ENCODE data around the gene PRDX2.

Gene PRDX2

DNA sequence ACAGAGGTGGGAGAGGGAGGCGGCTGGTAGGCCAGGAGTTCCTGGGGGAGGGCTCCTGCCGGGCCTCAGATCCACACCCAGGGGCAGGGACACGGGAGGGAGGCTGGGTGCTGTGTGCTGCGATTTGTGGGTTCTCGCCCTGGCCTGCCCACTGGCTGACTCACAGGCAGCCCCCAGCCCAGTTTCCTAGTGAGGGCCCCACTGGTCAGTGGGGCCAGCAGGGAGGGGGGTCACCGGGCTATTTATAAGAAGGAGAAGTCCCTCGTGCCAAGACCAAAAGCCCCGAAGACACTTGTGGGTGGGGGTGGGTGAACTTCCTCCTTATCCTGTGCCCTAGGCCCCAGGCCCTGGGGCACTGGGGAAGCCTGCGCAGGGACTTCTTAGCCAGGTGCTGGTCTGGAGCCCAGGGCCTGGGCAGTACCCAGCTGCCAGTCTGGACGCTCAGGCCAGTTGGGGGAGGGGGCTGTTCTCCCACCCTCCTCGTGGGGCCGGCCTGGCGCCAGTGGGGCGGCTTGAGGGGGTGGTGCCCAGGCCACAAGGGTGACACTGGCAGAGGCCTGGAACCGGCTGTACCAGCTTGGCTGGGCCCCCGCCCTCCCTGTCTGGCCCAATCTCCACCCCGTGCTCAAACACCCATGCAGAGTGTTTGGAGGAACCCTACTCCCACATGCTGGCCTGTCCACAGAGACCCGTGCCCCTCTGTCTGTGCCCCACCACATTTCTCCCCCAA, 15.3 kb downstream of the PRDX2 start:
- TF ChIP-seq, protein P1, sequence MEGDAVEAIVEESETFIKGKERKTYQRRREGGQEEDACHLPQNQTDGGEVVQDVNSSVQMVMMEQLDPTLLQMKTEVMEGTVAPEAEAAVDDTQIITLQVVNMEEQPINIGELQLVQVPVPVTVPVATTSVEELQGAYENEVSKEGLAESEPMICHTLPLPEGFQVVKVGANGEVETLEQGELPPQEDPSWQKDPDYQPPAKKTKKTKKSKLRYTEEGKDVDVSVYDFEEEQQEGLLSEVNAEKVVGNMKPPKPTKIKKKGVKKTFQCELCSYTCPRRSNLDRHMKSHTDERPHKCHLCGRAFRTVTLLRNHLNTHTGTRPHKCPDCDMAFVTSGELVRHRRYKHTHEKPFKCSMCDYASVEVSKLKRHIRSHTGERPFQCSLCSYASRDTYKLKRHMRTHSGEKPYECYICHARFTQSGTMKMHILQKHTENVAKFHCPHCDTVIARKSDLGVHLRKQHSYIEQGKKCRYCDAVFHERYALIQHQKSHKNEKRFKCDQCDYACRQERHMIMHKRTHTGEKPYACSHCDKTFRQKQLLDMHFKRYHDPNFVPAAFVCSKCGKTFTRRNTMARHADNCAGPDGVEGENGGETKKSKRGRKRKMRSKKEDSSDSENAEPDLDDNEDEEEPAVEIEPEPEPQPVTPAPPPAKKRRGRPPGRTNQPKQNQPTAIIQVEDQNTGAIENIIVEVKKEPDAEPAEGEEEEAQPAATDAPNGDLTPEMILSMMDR (IDR thresholded peaks at IDR 0.05; ENCODE audit: low read length): no peak
- TF ChIP-seq EZH2 (IDR thresholded peaks at IDR 0.05; ENCODE audit: borderline replicate concordance, low read length): no peak
- peak overlapping the region; percentile 74 for H3K27ac ChIP-seq (ENCODE audit: low read depth, low read length, poor library complexity, severe bottlenecking)
- no peaks in the 10 kb centered on the region for H4K20me1 ChIP-seq (ENCODE audit: insufficient read depth, low read length)
- H2AFZ ChIP-seq (ENCODE audit: low read length): no peak overlapping the region
- H3K9ac ChIP-seq (ENCODE audit: low read length): no peak overlapping the region; the same call in 1 of the 2 replicates
- H3K9me2 ChIP-seq (ENCODE audit: low read depth, low read length): no peaks in the 10 kb centered on the region
- peaks cover 80% of the 10 kb centered on the region for H3K4me1 ChIP-seq (ENCODE audit: insufficient read depth, low read length, severe bottlenecking)
- H3K9me3 ChIP-seq (ENCODE audit: low read length): no peaks in the 10 kb centered on the region
- no peaks in the 10 kb centered on the region for H3F3A ChIP-seq (ENCODE audit: insufficient read depth, low read length)
- H3K36me3 ChIP-seq (ENCODE audit: insufficient read depth, low read length): no peaks in the 10 kb centered on the region
- H3K79me2 ChIP-seq (ENCODE audit: insufficient read depth, low read length): no peaks in the 10 kb centered on the region
- H3K4me3 ChIP-seq (ENCODE audit: low read depth, low read length, poor library complexity, severe bottlenecking): no peak overlapping the region
- no peaks in the 10 kb centered on the region for H3K27me3 ChIP-seq (ENCODE audit: insufficient read depth, low read length)
- H3K4me2 ChIP-seq (ENCODE audit: low read length): no peak overlapping the region; the same call in 1 of the 2 replicates

DNA sequence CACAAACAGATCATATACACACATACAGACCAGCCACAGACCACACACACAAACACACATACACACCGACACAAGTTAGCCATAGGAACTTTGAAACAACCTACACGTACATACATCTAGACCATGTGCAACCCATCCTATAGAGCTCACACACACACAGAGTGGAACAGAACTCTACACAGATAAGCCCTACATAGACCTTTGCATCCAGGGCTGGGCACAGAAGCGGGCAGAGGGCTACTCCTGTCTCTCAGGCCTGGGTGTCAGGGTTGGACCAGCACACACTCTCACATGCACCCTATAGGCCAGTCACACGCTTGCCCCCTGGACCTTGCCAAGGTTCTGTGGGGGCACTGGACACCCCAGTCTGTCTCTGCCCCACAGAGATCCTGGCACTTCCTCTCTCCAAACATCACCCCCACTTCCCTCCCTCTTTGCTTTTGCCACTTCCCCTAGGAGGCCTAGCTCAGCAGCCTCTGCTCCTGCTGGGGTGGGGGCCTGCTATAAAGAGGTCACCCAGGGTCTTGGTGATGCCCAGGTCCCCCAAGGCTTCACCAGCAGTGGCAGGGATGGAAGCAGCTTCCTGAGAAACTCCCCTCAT, 16.1 kb downstream of the PRDX2 start:
- H3K4me3 ChIP-seq (ENCODE audit: low read depth, low read length, poor library complexity, severe bottlenecking): no peak overlapping the region
- H2AFZ ChIP-seq (ENCODE audit: low read length): no peak overlapping the region
- H3F3A ChIP-seq (ENCODE audit: insufficient read depth, low read length): no peaks in the 10 kb centered on the region
- H3K27me3 ChIP-seq (ENCODE audit: insufficient read depth, low read length): no peaks in the 10 kb centered on the region
- peaks cover 73% of the 10 kb centered on the region for H3K4me1 ChIP-seq (ENCODE audit: insufficient read depth, low read length, severe bottlenecking)
- TF ChIP-seq, protein P1 (IDR thresholded peaks at IDR 0.05; ENCODE audit: low read length): no peak
- TF ChIP-seq EZH2 (IDR thresholded peaks at IDR 0.05; ENCODE audit: borderline replicate concordance, low read length): no peak
- no peaks in the 10 kb centered on the region for H3K9me2 ChIP-seq (ENCODE audit: low read depth, low read length)
- H3K9me3 ChIP-seq (ENCODE audit: low read length): no peaks in the 10 kb centered on the region
- H3K27ac ChIP-seq (ENCODE audit: low read depth, low read length, poor library complexity, severe bottlenecking): peak overlapping the region; percentile 74
- H3K4me2 ChIP-seq (ENCODE audit: low read length): no peak overlapping the region
- H3K79me2 ChIP-seq (ENCODE audit: insufficient read depth, low read length): no peaks in the 10 kb centered on the region
- no peaks in the 10 kb centered on the region for H4K20me1 ChIP-seq (ENCODE audit: insufficient read depth, low read length)
- H3K9ac ChIP-seq (ENCODE audit: low read length): no peak overlapping the region; the same call in 1 of the 2 replicates
- no peaks in the 10 kb centered on the region for H3K36me3 ChIP-seq (ENCODE audit: insufficient read depth, low read length)

DNA sequence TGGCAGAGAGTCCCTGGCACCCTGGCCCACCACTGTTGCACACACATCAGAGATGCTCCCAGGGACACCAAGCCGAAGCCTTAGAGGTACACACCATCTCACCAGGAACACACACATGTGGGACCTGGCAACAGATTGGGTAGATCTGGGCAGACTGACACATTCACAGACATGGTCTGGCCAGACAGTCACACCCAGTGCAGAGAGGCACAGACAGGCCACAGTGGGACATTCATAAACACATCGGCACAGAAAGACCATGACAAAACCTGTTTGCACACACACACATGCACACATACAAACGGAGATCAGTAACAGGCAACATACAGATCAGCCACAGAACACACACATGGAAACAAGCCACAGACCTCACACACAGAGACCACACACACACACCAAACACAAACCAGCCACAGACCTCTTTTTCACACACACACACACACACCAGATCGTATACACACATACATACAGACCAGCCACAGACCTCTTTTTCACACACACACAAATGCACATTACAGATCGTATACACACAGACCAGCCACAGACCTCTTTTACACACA, 16.6 kb downstream of the PRDX2 start:
- TF ChIP-seq, protein P1 (IDR thresholded peaks at IDR 0.05; ENCODE audit: low read length): no peak
- TF ChIP-seq EZH2 (IDR thresholded peaks at IDR 0.05; ENCODE audit: borderline replicate concordance, low read length): no peak
- Histone ChIP-seq H3K27ac (ENCODE audit: low read depth, low read length, poor library complexity, severe bottlenecking) (peak overlapping the region; percentile 74), H3K4me1 (ENCODE audit: insufficient read depth, low read length, severe bottlenecking) (peaks cover 67% of the 10 kb centered on the region), H3K4me3 (ENCODE audit: low read depth, low read length, poor library complexity, severe bottlenecking) (no peak overlapping the region), H3K9me3 (ENCODE audit: low read length) (no peaks in the 10 kb centered on the region), H3K9ac (ENCODE audit: low read length) (no peak overlapping the region; the same call in 1 of the 2 replicates), H2AFZ (ENCODE audit: low read length) (no peak overlapping the region), H3F3A (ENCODE audit: insufficient read depth, low read length) (no peaks in the 10 kb centered on the region), H3K36me3 (ENCODE audit: insufficient read depth, low read length) (no peaks in the 10 kb centered on the region), H3K27me3 (ENCODE audit: insufficient read depth, low read length) (no peaks in the 10 kb centered on the region), H3K79me2 (ENCODE audit: insufficient read depth, low read length) (no peaks in the 10 kb centered on the region), H3K4me2 (ENCODE audit: low read length) (no peak overlapping the region), H4K20me1 (ENCODE audit: insufficient read depth, low read length) (no peaks in the 10 kb centered on the region), H3K9me2 (ENCODE audit: low read depth, low read length) (no peaks in the 10 kb centered on the region)

Measured in OCI-LY1 (cell line).